Endothelial cell of umbilical vein (primary cell): ENCODE data around the gene NUP160. TPM values are rescaled to one million over a fixed set of nuclear protein-coding genes. Genes with fewer than 3 reads are reported as not detected.

Experiments
- BruUV-seq: library from RNA; stranded (reverse); fragments of 400-500 nt; replicated peaks from 2 replicates; lab custom pipeline; 2021; lab: Mats Ljungman, UMichigan
- CTCF ChIA-PET: fragments of 300-600, 350-600 bp; sonication (Branson Sonifier 250); formaldehyde crosslinking; loops from one replicate; lab custom pipeline; 2021; ENCODE audit warnings: antibody characterized with exemption, inconsistent platforms; lab: Charles Lee
- POLR2A ChIA-PET: fragments of 300-600, 350-600 bp; sonication (Branson Sonifier 250); formaldehyde crosslinking; loops from one replicate; lab custom pipeline; 2021; ENCODE audit warnings: antibody characterized with exemption, inconsistent platforms; lab: Charles Lee
- DNase-seq: peaks from one replicate; pipeline ENCODE4 v3.0.0-alpha.2; 2011; ENCODE audit warnings: low read depth, low spot score
- FAIRE-seq: peaks from 2 replicates; lab custom pipeline; 2011; peaks lifted over from hg19 to GRCh38; lab: Jason Lieb, UNC
- H2AFZ ChIP-seq: 2 replicates; pipeline ENCODE4 v1.6.0; 2012; ENCODE audit warnings: low read depth, low read length, control low read depth, inconsistent platforms
- H3K27ac ChIP-seq: 2 replicates; pipeline ENCODE4 v1.5.1; 2011; ENCODE audit warnings: low read depth, mild to moderate bottlenecking, control low read depth, low read length, moderate library complexity; ENCODE audit not compliant: insufficient read depth
- H3K27me3 ChIP-seq, 2 experiments: 2 replicates each; pipeline versions ENCODE4 v1.6.0 to v1.6.1; 2011; ENCODE audit warnings: low read length in 2 of 2, mixed read lengths in 1 of 2; ENCODE audit not compliant: control insufficient read depth in 2 of 2, insufficient read depth in 2 of 2
- H3K36me3 ChIP-seq, 2 experiments: 2 replicates in 1 of 2; 3 replicates in 1 of 2; pipeline ENCODE4 v1.5.1; 2011; ENCODE audit warnings: low read length in 2 of 2, mild to moderate bottlenecking in 1 of 2, moderate library complexity in 1 of 2; ENCODE audit not compliant: control insufficient read depth in 2 of 2, insufficient read depth in 2 of 2; ENCODE audit errors: extremely low read depth in 1 of 2
- H3K4me1 ChIP-seq: 3 replicates; pipeline ENCODE4 v1.5.1; 2011; ENCODE audit warnings: mild to moderate bottlenecking, low read length; ENCODE audit not compliant: control insufficient read depth, insufficient read depth; ENCODE audit errors: extremely low read depth
- H3K4me2 ChIP-seq: 2 replicates; pipeline ENCODE4 v1.6.1; 2011; ENCODE audit warnings: low read length, control low read depth, mixed read lengths; ENCODE audit not compliant: insufficient read depth
- H3K4me3 ChIP-seq, 3 experiments: fragments of 200-600 bp in 1 of 3; sonication (generic), shearing (Covaris generic) in 1 of 3; replicated peaks in 1 of 3; 2 replicates each; pipeline ENCODE4 v1.5.1; 2011 to 2016; ENCODE audit warnings: control low read depth in 3 of 3, low read length in 3 of 3, mild to moderate bottlenecking in 2 of 3, inconsistent platforms in 1 of 3, low read depth in 1 of 3, moderate library complexity in 1 of 3; ENCODE audit not compliant: insufficient read depth in 1 of 3
- H3K79me2 ChIP-seq: 2 replicates; pipeline ENCODE4 v1.6.0; 2012; ENCODE audit warnings: low read length, inconsistent platforms; ENCODE audit not compliant: control insufficient read depth, insufficient read depth
- H3K9ac ChIP-seq: replicated peaks from 2 replicates; pipeline ENCODE3; 2011; ENCODE audit warnings: low read length, control low read depth; ENCODE audit not compliant: insufficient read depth; ENCODE audit errors: extremely low read depth
- H3K9me1 ChIP-seq: replicated peaks from 3 replicates; pipeline ENCODE4 v1.6.0; 2011; ENCODE audit warnings: mild to moderate bottlenecking, low read length; ENCODE audit not compliant: control insufficient read depth, insufficient read depth; ENCODE audit errors: extremely low read depth
- H3K9me3 ChIP-seq: replicated peaks from 2 replicates; pipeline ENCODE4 v1.5.1; 2012; ENCODE audit warnings: low read length, inconsistent platforms; ENCODE audit not compliant: control insufficient read depth, insufficient read depth
- H4K20me1 ChIP-seq: replicated peaks from 2 replicates; pipeline ENCODE3; 2011; ENCODE audit warnings: mild to moderate bottlenecking, low read length; ENCODE audit not compliant: control insufficient read depth, insufficient read depth; ENCODE audit errors: extremely low read depth
- CTCF ChIP-seq, 2 donors: IDR thresholded peaks; 1 replicate in 1 of 2; 2 replicates in 1 of 2; pipeline ENCODE4 v1.5.1; 2011; ENCODE audit warnings: low read length in 2 of 2, mild to moderate bottlenecking in 2 of 2, moderate library complexity in 2 of 2, control low read depth in 1 of 2, inconsistent platforms in 1 of 2, low read depth in 1 of 2; ENCODE audit not compliant: insufficient read depth in 1 of 2; ENCODE audit errors: extremely low read depth in 1 of 2
- EZH2 ChIP-seq: IDR thresholded peaks from 2 replicates; pipeline ENCODE4 v1.6.1; 2012; ENCODE audit warnings: borderline replicate concordance, low read depth, mild to moderate bottlenecking, moderate library complexity, low read length, inconsistent platforms; ENCODE audit not compliant: severe bottlenecking
- FOS ChIP-seq: IDR thresholded peaks from 2 replicates; pipeline ENCODE4 v1.6.1; 2011; ENCODE audit warnings: mild to moderate bottlenecking, low read length, moderate library complexity, borderline replicate concordance; ENCODE audit not compliant: insufficient read depth
- GATA2 ChIP-seq: IDR thresholded peaks from 2 replicates; pipeline ENCODE4 v1.7.0; 2011; ENCODE audit warnings: low read depth, mild to moderate bottlenecking, moderate library complexity, mixed read lengths, low read length; ENCODE audit not compliant: insufficient read length, insufficient read depth
- JUN ChIP-seq: IDR thresholded peaks from 2 replicates; pipeline ENCODE4 v1.6.1; 2011; ENCODE audit warnings: borderline replicate concordance, low read depth; ENCODE audit not compliant: insufficient read length, insufficient read depth
- MAX ChIP-seq: IDR thresholded peaks from 2 replicates; pipeline ENCODE4 v1.6.1; 2011; ENCODE audit not compliant: insufficient read depth, insufficient read length
- MYC ChIP-seq: IDR thresholded peaks from one replicate; pipeline ENCODE4 v1.6.1; 2011; ENCODE audit warnings: mild to moderate bottlenecking, low read depth, low read length
- POLR2A ChIP-seq: IDR thresholded peaks from 2 replicates; pipeline ENCODE4 v1.6.1; 2012; ENCODE audit warnings: low read depth, mild to moderate bottlenecking, control low read depth, low read length
- POLR2AphosphoS5 ChIP-seq: IDR thresholded peaks from 2 replicates; pipeline ENCODE4 v1.6.1; 2012; ENCODE audit warnings: low read depth, mild to moderate bottlenecking, control low read depth, low read length, moderate library complexity; ENCODE audit not compliant: insufficient read depth
- dilution Hi-C: fragments of 300-500 bp; cut with MboI; formaldehyde crosslinking; loops from one replicate; pipeline ENCODE4 v1.15.0; 2019; ENCODE audit warnings: low sequenced_read_pairs; ENCODE audit not compliant: extremely low pct_ligation_motif_present
- intact Hi-C: fragments of 100-400 bp; cut with micrococcal nuclease; formaldehyde crosslinking; loops from one replicate; pipeline ENCODE4 v1.10.0; 2022
- polyA plus RNA-seq, 4 experiments: library from polyadenylated mRNA; depleted of rRNA in 3 of 4; stranded (reverse) in 3 of 4; unstranded in 1 of 4; fragments of >200 nt; gene quantifications; 2 replicates each; pipeline versions ENCODE4 v1.2.1 to v1.2.3, GENCODE V29; 2011 to 2012; ENCODE audit warnings: missing spikeins in 1 of 4
- total RNA-seq: library from RNA; stranded (reverse); gene quantifications from 2 replicates; pipeline ENCODE4 v1.2.3, GENCODE V29; 2021

NUP160 gene
- total and polyA plus RNA-seq, 2 donors (not counting 3 experiments of a cell fraction or from before 2014, with no cell fraction given): 15.4 to 39.6 TPM

- Histone ChIP-seq H3K27me3 (no peaks in the 10 kb centered on the region), H3K27ac (no peak overlapping the region), H3K9me1 (no peaks in the 10 kb centered on the region), H3K9ac (no peak overlapping the region), H3K36me3 (no peaks in the 10 kb centered on the region), H3K4me2 (no peak overlapping the region), H3K9me3 (no peaks in the 10 kb centered on the region), H3K4me3 (no peak overlapping the region), H2AFZ (no peak overlapping the region), H3K4me1 (peaks cover 8% of the 10 kb centered on the region), H3K79me2 (no peaks in the 10 kb centered on the region), H4K20me1 (no peaks in the 10 kb centered on the region)
- no peak for DNase-seq
- TF ChIP-seq MAX (no peak), POLR2AphosphoS5 (no peak), GATA2 (no peak), FOS (no peak), POLR2A (no peak), MYC (no peak), CTCF (IDR thresholded peaks at IDR 0.05; ENCODE audit: extremely low read depth in 1 of 2, insufficient read depth in 1 of 2, low read depth in 1 of 2, low read length in 2 of 2) (no peak), JUN (no peak), EZH2 (no peak)
- no TSS peak for BruUV-seq
- intact Hi-C loops: loop anchor here (5.0 to 10.0 kb wide), 2 partner anchors 61 to 441 kb away; no protein-coding TSS in a partner anchor
- ChIA-PET CTCF (interaction anchor here (0.9 to 1.6 kb wide), 2 partner anchors 9 to 78 kb away, joined by 3 to 6 read pairs; no protein-coding TSS in a partner anchor), POLR2A (no interaction called here)
- dilution Hi-C loops: no loop called here
- no peak for FAIRE-seq
Measured at GRCh38 chr11:47856186-47856585, 8.0 kb upstream of the NUP160 start.
